Fibroblast of skin of right biceps (primary cell): Measurements from ENCODE around the gene ITPK1.
"Not testable (repeated sequence)": the region's sequence is repeated elsewhere in the genome, so short reads cannot be mapped to it uniquely, and the experiment has no call there.

ENCODE experiments used
- DNase-seq: peaks from one replicate; pipeline ENCODE4 v3.0.0-alpha.2; 2013

ITPK1 gene

DNA sequence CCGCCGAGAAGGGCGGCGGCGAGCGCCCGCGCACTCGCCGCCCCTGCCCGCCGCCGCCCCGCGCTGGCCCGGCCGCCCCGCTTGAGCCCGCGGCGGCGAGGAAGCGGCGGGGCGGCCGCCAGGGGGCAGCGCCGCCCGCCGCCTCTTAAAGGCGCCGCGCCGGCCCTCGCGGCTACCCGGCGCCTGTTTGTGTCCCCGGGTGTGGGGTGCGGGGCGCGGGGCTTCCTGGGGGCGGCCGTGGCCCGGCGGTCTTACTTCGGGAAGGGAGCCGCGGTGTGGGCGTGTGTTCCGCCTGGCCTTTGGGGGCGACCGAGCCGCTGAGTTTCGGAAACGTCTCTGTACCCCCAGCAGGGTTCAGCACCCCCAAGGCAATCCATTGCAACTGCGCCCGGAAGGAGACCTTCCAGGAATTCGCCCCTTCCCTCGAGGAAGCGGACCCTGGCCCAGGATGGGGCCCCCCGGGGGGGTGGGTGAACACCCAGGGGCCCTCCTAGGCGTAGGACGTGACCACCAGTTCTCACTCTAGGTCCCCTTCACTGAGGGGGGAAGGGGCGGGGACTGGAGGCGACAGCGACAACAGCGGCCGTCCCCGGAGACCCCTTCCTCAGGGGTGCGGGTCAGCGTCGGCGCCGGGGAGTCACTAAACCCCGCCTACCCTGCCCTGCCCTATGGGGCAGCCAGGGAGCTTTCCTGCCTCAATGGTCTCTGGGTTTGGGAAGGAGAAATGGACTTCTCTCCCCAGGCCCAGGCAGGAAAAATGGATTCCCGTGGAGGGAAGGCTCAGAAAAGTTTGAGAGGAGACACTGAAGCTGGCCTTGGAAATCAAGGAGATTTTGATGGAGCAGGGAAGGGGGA, at the start of gene ITPK1:
Gene ITPK1 (minus strand): TSS at position 105 of the 855 bp plus-strand sequence. CDS start 762 bp downstream, outside the sequence.
- DNase-seq: peak; percentile 71

DNA sequence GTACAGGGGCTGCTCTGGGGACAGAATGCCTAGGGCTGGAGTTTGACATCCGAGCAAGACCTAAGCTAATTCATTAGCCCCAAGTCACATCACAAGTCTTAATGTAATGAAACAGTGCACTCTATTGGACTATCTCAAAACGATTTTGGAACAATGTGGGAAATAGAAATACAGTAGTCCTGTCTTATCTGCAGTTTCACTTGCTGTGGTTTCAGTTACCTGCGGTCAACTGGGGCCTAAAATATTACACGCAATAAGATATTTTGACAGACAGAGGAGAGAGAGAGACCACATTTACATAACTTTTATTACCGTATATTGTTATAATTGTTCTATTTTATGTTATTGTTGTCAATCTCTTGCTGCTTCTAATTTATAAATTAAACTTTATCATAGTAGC, 47.8 kb upstream of the ITPK1 start:
- no peak for DNase-seq

DNA sequence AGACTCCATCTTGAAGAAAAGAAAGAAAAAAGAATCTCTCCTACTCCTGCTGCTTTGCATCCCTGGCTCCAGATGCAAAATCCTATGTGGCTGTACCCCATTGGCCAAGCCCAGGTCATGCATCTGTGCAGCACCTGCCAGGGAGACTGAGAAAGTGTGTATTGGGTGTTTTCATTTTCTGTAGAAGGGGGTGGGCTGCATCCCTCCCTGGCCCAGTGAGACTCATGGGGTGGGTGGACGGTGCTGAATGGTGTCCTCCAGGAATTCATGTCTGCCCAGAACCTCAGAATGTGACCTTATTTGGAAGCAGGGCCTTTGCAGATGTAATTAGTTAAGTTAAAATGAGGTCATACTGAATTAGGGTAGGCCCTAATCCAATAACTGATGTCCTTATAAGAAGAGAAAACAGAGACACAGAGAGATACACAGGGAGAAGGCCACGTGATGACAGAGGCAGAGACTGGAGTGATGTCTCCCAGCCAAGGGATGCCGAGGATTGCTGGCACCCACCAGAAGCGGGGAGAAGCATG, 45.8 kb upstream of the ITPK1 start:
- no peak for DNase-seq

DNA sequence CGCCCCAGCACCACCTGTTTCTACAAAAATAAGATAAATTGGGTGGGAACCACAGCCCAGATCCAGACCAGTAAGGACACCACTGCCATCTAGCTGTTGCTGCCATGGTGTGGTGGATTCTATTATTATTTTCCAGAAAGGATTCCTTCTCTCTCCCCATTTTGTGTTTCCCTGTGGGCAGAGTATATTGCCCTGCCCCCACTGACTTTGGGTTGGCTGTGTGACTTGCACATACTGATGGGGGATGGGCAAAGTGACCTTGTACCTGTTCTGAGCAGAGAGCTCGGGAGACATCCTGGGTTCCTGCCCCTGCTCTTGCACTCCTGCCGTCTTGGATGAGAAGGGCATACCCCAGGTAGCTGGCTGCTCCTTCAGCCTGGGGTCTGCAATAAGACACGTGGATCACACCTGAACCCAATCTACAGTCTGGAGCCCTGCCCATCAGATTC, 44.7 kb upstream of the ITPK1 start:
- DNase-seq: no peak

DNA sequence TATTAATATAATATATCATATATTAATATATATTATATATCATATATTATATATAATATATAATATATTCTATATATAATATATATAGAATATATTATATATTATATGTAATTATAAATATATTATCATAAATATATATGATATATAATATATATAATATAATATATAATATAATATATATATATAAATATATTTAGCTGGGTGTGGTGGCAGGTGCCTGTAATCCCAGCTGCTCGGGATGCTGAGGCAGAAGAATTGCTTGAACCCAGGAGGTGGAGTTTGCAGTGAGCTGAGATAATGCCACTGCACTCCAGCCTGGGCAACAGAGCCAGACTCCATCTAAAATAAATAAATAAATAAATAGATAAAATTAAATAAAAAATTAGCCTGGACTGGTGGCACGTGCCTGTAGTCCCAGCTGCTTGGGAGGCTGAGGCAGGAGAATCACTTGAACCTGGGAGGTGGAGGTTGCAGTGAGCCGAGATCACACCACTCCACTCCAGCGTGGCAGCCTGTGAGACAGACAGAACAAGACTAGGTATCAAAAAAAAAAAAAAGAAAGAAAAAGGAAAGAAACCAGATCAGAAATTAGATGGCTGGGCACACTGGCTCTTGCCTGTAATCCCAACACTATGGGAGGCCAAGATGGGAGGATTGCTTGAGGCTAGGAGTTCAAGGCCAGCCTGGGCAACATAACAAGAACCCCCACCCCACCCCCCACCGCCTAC, 44.1 kb upstream of the ITPK1 start:
- DNase-seq: not testable (repeated sequence)

DNA sequence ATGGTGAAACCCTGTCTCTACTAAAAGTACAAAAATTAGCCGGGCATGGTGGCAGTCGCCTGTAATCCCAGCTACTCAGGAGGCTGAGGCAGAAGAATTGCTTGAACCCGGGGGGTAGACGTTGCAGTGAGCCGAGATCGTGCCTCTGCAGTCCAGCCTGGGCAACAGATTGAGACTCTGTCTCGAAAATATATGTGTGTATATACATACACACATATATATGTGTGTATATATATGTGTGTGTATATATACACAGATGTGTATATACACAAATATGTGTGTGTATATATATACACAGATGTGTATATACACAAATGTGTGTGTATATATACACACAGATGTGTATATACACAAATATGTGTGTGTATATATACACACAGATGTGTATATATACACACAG, 42.6 kb upstream of the ITPK1 start:
- not testable (repeated sequence) for DNase-seq

DNA sequence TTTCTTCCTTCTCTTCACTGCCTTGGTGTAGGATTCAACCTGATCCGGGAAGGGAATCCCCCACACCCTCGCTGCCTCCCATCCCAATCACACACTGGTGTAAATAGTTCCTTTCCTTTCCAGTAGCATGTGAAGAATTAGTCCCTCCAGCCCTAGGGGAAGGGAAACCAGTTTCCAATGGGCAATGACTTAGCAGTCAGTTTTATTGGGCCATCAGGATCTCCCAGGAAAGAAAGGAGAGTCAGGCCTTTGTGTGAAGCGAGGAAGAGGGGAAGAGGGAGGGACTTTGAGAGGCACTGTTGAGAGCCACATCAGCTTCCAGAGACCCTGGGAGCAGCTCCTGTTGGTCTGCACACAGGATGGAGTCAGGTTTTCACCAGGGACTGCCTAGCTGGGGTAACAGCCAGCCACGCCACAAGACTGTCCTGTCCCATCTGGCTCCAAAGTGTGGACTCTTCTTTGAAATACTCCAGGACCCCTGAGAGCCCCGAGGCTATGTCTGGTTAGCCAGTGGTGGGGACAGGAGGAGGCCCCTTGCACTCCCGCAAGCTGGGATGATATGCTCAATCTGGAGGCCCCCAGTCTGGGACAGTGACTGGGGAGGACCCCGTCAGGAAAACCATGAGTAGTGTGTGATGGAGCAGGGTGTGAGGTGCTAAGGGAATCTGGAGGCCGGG, 41.1 kb upstream of the ITPK1 start:
- DNase-seq: no peak

DNA sequence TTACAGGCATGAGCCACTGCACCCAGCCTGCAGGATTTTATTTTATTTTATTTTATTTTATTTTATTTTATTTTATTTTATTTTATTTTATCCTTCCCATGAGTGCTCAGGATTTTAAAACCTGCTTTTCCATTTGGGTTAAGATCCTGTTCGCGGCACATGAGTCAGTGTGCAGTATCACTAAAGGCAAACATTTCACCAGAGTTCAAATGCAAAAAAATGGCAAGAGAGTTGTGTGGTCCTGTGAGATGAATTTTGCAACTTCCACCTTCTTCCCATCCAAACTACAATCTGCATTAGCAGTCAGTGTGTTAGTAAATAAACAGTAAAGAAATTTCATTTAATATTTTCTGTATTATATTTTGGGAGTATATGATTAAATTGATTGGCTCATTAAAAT, 39.9 kb upstream of the ITPK1 start:
- no peak for DNase-seq

DNA sequence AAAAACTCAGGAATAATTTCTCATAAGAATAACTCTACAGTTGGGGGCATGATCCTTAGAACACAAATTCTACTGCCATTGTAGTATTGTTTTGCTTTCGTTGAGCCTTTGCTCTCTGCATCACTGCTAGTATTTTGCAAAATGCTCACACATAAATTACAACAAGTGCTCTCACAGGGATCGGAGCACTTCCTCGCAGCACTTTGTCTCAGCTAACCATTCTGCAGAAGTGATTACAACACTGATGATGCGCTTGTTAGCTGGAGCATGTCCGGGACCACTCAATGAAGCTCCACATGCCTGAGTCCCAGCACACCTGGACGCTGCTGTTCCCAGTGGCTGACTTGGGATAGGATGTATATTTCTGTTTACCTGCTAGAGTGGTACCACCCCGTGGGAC, 37.4 kb upstream of the ITPK1 start:
- no peak for DNase-seq

DNA sequence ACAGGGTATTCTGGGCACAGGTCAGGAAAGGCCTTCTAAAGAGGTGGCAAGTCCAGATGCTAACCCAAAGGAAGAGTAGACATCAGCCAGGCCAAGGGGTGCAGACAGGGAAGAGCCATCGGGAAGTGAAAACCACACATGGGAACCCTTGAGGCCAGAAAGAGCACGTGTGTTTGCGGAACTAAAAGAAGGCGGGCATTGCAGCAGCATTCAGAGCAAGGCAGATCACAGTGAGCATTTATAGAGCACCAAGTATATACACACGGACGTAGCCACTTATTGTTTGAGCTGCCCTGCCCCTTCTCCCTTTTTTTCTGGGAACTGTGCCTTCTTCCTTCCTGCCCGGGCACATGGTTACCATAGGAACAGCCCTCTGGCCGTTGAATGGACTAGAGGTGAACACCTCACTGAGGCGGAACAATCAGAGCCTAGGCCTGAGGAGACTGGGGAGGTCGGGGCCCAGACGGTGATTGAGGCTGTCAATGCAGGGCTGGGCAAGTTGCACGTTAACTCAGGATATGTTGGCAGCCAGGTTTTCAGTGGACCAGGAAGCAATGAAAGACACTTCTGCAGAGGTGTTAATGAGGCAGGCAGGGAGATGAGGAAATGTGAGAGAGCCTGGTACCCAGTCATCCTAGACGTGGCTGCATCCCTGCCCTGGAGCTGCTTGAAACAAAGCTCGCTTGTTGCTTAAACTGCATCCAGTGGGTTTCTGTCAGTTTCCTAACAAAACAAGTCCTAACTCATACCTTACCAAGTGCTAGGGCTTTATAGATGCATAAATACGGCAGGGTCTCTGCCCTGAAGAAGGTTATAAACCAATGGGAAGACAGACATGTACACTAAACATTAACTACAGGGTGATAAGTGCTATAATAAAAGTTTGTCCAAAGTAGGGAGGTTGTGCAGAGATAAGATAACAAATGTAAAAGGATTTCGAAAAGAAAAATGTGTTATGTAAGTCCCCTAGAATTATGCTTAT, 34.8 kb upstream of the ITPK1 start:
- DNase-seq: no peak

DNA sequence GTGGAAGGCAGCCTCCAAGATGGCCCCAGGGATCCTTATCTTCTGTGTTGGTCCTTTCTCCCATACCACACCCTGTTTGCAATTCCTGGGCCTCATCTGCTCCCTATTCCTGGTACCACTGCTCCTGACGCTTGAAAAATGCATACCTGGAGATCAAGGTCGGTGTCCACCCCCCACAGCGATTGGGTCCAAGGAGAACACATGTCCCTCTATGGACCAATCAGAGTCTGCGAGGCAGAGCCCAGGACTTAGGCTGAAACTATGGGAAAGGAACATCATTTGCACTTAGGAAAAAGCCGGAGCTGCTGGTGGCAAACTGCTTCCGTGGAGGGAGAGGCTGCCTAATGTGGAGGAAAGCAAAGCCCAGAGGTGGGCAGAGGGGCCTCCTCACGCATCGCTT, 33.3 kb upstream of the ITPK1 start:
- no peak for DNase-seq

DNA sequence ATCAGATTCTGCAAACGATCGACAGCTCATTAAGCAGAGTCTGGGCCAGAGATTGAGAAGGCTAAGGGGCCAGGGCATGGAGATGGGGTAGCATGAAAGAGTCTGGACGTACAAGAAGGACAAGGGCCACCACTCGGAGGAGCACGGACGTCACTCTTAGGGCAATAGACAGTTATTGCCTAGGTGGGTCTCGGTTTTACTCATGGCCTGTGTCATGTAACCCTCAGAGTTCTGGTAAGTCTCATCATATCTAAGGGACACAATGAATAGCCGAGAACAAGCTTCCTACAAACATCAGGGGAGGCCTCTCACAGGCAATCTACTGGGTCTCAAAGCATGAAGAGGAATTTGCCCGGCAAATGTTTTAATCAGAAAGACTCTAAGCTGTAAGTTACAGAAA, 30.4 kb upstream of the ITPK1 start:
- DNase-seq: no peak

DNA sequence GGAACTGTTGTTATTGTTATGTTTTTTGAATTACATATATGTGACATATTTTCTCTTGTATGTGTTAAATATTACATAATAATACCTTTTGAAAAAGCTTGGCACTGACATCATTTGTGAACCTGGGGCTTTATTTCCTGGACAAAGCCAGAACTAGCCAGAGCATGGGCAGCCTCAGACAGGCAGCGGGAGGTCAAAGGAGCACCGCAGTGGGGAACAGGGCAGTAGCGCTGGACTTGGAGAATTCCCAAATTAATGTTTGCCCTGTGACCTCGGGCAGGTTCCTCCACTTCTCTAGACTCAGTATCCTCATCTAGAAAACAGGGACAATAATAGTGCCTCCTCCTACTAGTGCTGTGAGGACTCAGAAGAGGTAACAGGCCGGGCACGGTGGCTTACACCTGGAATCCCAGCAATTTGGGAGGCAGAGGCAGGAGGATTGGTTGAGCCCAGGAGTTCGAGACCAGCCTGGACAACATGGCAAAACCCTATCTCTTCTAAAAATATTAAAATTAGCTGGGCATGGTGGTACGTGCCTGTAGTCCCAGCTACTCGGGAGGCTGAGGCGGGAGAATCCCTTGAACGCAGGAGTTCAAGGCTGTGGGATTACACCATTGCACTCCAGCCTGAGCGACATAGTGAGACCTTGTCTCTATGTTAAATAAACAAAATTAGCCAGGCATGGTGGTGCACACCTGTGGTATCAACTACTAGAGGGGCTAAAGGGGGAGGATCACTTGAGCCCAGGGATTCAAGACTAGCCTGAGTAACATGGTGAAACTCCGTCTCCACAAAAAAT, 27.3 kb upstream of the ITPK1 start:
- DNase-seq: no peak

DNA sequence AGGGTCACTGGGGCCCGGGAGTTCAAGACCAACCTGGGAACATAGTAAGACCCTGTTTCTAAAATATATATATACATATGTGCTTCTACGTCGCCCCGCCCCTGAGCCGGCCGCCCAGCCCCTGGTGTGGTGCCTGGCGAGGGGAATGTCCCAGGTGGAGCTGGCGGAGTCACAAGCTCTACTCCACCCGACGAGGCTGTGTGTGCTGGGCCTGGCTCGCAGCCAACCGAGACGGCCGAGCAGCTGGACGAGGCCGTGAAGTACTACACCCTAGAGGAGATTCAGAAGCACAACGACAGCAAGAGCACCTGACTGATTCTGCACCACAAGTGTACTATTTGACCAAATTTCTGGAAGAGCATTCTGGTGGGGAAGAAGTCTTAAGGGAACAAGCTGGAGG, 22.1 kb upstream of the ITPK1 start:
- DNase-seq: no peak

DNA sequence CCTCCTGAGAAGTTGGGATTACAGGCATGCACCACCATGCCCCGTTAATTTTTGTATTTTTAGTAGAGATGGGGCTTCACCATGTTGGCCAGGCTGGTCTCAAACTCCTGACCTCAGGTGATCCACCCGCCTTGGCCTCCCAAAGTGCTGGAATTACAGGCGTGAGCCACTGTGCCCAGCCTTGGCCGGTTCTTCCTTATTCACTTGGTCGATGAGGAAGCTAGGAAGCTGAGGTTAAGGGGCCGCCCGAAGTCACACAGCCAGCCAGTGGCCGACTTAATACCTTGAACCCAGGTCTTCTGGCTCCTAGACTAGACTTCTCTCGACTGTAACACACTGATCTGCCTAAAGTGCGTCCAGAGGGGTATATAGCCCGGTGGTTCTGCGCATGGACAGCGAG, 20.8 kb upstream of the ITPK1 start:
- not testable (repeated sequence) for DNase-seq

DNA sequence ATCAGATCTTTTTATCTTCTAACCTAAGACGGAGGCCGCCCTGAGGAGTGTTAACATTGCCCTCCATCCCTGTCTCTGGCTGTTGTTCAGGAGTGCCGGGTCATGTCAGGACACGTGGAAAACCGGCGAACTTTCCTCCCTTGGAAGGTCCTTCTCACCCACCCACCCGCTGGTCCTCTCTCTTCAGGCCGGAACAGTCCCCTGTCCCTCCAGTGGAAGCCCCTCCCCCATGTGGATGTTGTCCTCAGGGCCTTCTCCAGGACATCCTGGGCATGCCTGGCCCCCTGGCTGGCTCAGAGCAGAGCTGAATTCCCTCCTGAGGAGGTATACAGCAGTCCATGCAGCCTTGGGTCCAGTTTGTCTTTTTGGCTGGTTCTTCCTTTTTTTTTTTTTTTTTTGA, 20.3 kb upstream of the ITPK1 start:
- DNase-seq: no peak

DNA sequence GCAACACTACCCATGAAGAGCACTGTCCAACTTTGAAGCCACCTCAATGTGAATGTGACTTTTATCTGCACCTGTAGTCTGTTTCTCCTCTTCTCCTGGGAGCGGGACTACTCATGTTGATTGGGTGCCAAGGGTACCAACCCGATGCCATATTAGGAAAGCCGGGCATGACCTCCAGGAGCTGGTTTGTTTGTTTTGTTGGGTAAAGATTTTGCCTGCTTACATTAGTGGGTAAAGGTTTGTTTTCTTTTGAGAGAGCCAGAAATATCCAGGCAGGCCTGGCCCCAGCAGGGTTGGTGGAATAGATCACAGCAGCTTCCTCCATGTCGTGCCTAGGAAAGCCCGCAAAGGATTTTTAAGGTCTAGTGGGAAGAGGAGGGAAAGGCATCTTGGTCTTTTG, 19.7 kb upstream of the ITPK1 start:
- no peak for DNase-seq

DNA sequence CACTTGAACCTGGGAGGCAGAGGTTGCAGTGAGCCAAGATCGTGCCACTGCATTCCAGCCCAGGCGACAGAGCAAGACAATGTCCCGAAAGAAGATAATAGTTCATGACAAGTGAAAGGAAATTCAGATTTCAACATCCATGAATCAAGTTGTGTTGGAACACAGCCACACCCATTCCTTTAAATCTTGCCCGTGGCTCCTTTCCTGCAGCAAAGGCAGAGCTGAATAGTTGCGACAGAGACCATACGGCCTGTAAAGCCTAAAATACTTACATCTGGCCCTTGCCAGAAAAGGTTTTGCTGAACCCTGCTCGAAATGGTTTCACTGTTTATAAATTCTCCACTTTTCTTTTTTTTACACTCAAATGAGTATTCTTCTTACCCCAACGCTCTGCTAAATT, 17.7 kb upstream of the ITPK1 start:
- peak; percentile 40 for DNase-seq

DNA sequence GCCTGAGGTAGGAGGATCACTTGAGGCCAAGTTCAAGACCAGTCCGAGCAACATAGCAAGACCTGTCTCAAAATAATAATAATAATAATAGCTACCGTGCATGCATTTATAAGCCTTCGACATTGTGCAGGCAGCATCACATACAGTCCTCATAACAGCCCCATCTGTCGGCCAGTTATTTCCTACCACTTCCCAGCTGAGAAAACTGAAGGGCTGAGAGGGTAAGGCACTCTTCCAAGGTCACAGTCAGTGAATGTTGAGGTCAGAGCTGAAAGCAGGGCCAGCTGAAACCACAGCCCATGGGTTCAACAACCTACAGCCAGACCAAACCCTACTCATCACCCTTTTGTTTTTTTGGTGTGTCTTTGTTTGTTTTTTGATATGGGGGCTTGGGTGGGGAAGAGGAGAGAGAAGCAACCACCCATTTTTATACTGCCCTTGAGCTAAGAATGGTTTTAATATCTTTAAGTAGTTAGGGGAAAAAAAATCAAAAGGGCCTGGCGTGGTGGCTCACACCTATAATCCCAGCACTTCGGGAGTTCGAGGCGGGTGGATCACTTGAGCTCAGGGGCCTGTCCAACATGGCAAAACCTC, 16.8 kb upstream of the ITPK1 start:
- peak; percentile 12 for DNase-seq

DNA sequence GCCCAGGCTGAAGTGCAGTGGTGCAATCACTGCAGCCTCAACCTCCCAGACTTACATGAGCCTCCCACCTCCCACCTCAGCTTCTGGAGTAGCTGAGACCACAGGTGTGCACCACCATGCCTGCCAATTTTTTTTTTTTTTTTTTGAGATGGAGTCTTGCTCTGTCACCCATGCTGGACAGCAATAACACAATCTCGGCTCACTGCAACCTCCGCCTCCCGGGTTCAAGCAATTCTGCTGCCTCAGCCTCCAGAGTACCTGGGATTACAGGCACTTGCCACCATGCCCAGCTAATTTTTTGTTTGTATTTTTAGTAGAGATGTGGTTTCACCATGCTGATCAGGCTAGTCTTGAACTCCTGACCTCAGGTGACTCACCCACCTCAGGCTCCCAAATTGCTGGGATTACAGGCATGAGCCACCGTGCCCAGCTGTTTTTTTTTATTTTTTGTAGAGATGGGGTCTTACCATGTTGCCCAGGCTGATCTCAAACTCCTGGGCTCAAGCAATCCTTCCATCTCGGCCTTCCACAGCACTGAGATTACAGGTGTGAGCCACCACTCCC, 15.6 kb upstream of the ITPK1 start:
- not testable (repeated sequence) for DNase-seq
